ENCODE measurements around the gene PCBD2. TPM values are rescaled to one million over a fixed set of nuclear protein-coding genes. Genes with fewer than 3 reads are reported as not detected.

PCBD2 gene
- total RNA-seq, 2 donors from 2014 or later, result 10.5 to 15.7 TPM

DNA sequence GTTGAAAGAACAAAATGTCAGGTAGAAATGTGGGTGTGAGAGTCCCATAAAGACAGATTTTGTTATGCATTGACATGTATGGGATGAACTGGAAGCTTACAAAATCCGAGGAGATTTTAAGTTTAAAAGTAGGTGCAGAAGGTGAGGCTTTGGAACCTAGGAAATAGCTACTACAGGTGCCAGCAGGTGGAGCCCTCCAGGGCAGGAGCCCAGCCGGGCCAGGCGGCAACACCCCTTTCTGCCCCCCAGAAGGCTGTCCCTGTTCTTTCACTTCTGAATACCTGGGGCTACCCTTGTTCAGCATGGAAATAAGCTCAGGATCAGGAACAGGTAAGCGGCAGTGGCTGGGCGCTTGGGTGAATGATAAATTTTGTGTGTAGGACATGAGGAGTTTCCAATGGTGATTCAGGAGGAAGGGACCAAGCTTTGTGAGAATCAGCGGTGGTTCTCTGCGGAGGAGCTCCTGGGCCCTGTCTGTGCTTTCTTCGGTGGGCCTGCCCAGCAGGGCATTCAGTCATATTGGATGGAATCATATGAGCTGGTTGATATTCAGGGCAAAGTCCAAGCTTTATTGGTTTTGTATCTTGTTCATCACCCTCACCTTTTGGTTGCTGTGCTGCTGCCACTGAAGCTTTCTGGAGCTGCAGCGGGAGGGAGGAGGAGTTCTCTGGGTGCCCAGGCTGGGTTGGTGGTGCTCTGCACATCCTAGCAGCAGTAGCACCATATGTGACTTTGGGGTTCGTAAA, 12.3 kb downstream of the PCBD2 start:
- no peak for DNase-seq (ENCODE audit: low spot score)

DNA sequence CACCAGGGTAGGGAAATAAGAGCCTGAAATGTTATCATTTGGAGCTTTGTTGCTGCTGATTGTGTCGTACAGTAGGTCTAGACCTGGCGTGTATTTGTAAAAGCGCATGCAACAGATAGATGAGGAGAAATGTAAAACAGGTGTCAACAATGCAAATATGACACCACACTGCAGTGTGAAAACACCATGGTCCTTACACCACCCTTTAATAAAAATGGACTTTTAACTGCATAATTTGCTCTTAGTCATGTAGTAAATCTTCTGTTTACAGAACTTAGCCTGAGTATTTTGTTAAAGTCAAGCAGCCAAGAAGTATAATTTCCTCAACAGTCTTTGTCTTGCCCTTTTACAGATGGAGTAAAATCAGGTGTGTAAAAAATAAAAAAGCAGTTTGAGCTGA, 13.9 kb downstream of the PCBD2 start:
- no peak for ATAC-seq
- DNase-seq (ENCODE audit: low spot score), result no peak
- Mint-ChIP-seq H3K27me3 (no peaks in the 10 kb centered on the region), H3K27ac (no peak overlapping the region), H3K4me3 (no peak overlapping the region), H3K9me3 (no peaks in the 10 kb centered on the region), H3K36me3 (no peaks in the 10 kb centered on the region), H3K4me1 (ENCODE audit: low read depth in 2 of 2) (peaks cover 6 to 7% of the 10 kb centered on the region in 2 donors)

More for the DNA sequence above, 12.3 kb downstream of the PCBD2 start:
- H3K4me3 Mint-ChIP-seq, result no peak overlapping the region
- H3K27ac Mint-ChIP-seq, result no peak overlapping the region
- ATAC-seq, result no peak
- no peaks in the 10 kb centered on the region for H3K9me3 Mint-ChIP-seq
- H3K4me1 Mint-ChIP-seq (ENCODE audit: low read depth in 2 of 2), result peaks cover 6 to 7% of the 10 kb centered on the region in 2 donors
- no peaks in the 10 kb centered on the region for H3K27me3 Mint-ChIP-seq
- H3K36me3 Mint-ChIP-seq, result no peaks in the 10 kb centered on the region

DNA sequence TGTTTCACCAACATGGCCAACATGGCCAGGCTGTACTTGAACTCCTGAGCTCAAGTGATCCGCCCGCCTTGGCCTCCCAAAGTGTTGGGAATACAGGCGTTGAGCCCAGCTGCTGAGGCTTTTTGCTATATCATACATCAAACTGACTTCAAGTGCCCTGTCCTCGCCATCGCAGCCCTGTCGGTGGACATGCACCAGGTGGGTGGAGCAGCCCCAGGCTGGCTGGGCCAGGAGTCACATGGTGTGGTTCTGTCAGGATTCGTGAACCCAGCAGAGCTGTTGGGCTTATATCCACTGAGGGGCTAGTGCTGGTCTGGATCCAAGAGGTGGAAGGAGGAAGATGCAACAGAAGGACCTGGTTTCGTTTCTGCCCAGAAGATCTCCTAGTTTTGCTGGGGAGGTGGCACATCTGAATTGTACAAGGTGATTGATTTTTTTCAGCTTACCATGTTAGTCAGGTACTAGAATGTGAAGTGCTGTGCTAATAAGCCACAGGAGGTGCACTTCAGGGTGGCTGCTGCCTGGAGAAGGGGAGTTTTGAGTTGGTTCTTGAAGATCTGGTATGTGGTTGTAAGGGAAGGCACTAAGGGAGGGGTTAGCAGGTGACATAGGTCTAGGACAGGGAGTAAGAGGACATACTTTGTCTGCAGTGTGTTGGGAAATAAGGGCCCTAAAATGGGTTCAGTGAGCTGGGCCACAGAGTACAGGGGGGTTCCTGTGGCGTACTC, 16.1 kb downstream of the PCBD2 start:
- DNase-seq (ENCODE audit: low spot score) (no peak), ATAC-seq (no peak)
- Mint-ChIP-seq H3K4me1 (ENCODE audit: low read depth in 2 of 2) (peaks cover 6 to 7% of the 10 kb centered on the region in 2 donors), H3K36me3 (no peaks in the 10 kb centered on the region), H3K27ac (peak overlapping the region in 1 of 2 donors; percentile 14), H3K27me3 (no peaks in the 10 kb centered on the region), H3K9me3 (no peaks in the 10 kb centered on the region), H3K4me3 (no peak overlapping the region)

DNA sequence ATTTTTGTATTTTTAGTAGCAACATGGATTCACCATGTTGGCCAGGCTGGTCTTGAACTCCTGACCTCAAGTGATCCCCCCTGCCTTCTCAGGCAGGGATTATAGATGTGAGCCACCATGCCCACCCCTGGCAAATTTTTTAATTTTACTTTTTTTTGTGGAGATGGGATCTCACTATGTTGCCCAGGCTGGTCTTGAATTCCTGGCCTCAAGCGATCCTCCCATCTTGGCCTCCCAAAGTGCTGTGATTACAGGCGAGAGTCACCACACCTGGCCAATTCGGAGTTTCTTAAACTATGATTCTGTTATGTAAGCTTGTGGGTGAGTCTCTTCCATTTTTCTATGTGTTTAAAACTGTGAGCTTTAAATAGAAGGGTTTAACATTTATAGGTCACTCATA, 27.6 kb downstream of the PCBD2 start:
- ATAC-seq (no peak), DNase-seq (ENCODE audit: low spot score) (no peak)
- no peaks in the 10 kb centered on the region for H3K4me1 Mint-ChIP-seq (ENCODE audit: low read depth in 2 of 2)
- H3K4me3 Mint-ChIP-seq, result no peak overlapping the region
- H3K9me3 Mint-ChIP-seq, result no peaks in the 10 kb centered on the region
- H3K36me3 Mint-ChIP-seq, result peaks cover 6% of the 10 kb centered on the region
- H3K27ac Mint-ChIP-seq, result no peak overlapping the region
- H3K27me3 Mint-ChIP-seq, result no peaks in the 10 kb centered on the region

DNA sequence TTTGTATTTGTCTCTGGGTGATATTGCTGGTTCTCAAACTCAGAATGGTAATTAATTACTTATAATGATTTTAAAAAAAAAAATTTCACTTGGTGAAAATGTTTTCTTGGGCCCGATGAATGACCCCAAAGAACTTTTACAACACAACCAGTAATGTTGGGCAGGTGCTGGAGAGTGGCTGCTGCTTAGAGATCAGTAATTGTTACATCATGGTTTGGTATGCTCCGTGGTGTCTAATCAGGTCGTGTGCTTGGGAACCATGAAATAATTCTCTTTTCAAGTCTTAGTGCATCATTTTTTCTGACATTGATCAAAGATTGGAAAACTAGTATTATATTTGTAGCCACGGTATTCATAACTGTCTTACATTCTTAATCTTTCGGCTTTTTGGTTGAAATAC, 29.3 kb downstream of the PCBD2 start:
- Mint-ChIP-seq H3K27me3 (no peaks in the 10 kb centered on the region), H3K27ac (no peak overlapping the region), H3K9me3 (no peaks in the 10 kb centered on the region), H3K4me3 (no peak overlapping the region), H3K4me1 (ENCODE audit: low read depth in 2 of 2) (no peaks in the 10 kb centered on the region), H3K36me3 (no peaks in the 10 kb centered on the region)
- DNase-seq (ENCODE audit: low spot score), result no peak
- no peak for ATAC-seq

- H3K4me3 Mint-ChIP-seq, result no peak overlapping the region
- H3K27ac Mint-ChIP-seq, result no peak overlapping the region
- ATAC-seq (no peak), DNase-seq (ENCODE audit: low spot score) (no peak)
- H3K9me3 Mint-ChIP-seq, result no peaks in the 10 kb centered on the region
- no peaks in the 10 kb centered on the region for H3K36me3 Mint-ChIP-seq
- H3K27me3 Mint-ChIP-seq, result no peaks in the 10 kb centered on the region
- H3K4me1 Mint-ChIP-seq (ENCODE audit: low read depth in 2 of 2), result no peaks in the 10 kb centered on the region
Measured at GRCh38 chr5:134935711-134936602, 31.0 kb downstream of the PCBD2 start.

GRCh38 chr5:134937526-134937925, 32.6 kb downstream of the PCBD2 start:
- no peaks in the 10 kb centered on the region for H3K9me3 Mint-ChIP-seq
- ATAC-seq (no peak), DNase-seq (ENCODE audit: low spot score) (no peak)
- no peaks in the 10 kb centered on the region for H3K4me1 Mint-ChIP-seq (ENCODE audit: low read depth in 2 of 2)
- no peaks in the 10 kb centered on the region for H3K36me3 Mint-ChIP-seq
- H3K27me3 Mint-ChIP-seq, result no peaks in the 10 kb centered on the region
- H3K4me3 Mint-ChIP-seq, result no peak overlapping the region
- no peak overlapping the region for H3K27ac Mint-ChIP-seq

DNA sequence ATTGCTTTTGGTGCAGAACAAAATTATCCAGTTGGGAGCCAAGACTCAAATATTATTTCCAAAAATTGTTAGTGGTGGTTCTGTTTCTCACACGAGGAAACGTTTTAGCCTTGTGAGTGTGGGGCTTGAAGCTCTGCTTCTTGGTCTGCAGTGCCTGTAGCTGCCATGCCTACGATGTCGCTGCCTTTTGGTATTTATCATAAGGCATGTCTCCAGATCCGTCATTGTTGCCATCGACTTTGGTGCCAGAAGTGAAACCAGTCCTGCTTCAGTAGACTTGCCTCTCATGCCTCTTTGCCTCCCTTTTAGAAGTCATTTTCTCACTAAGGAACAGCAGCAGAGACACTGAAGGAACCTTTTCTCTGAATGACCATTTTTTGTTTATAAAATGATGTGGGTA, 33.1 kb downstream of the PCBD2 start:
- H3K36me3 Mint-ChIP-seq, result no peaks in the 10 kb centered on the region
- no peaks in the 10 kb centered on the region for H3K27me3 Mint-ChIP-seq
- DNase-seq (ENCODE audit: low spot score) (no peak), ATAC-seq (no peak)
- no peaks in the 10 kb centered on the region for H3K9me3 Mint-ChIP-seq
- no peak overlapping the region for H3K4me3 Mint-ChIP-seq
- no peak overlapping the region for H3K27ac Mint-ChIP-seq
- no peaks in the 10 kb centered on the region for H3K4me1 Mint-ChIP-seq (ENCODE audit: low read depth in 2 of 2)

DNA sequence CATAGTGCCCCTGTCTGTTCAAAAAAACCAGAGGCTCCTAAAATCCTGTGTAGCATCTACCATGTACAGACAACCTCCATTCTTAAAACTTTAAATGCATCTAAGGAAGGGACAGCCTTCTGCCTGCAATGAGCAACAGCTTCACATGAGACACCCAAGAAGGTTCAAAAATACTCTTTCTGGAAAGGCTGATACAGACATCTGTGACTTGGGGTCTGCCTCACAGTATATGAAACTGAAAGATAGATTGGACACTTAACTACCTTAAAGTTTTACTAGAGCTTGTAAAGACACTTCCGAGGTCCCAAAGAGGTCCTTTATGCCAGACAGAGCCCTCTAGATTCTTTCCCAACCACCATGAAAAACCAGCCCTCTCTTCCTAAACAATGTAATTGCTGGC, 34.6 kb downstream of the PCBD2 start:
- Mint-ChIP-seq H3K9me3 (no peaks in the 10 kb centered on the region), H3K27me3 (no peaks in the 10 kb centered on the region), H3K27ac (no peak overlapping the region), H3K4me3 (no peak overlapping the region), H3K4me1 (ENCODE audit: low read depth in 2 of 2) (no peaks in the 10 kb centered on the region), H3K36me3 (no peaks in the 10 kb centered on the region)
- no peak for DNase-seq (ENCODE audit: low spot score)
- no peak for ATAC-seq

DNA sequence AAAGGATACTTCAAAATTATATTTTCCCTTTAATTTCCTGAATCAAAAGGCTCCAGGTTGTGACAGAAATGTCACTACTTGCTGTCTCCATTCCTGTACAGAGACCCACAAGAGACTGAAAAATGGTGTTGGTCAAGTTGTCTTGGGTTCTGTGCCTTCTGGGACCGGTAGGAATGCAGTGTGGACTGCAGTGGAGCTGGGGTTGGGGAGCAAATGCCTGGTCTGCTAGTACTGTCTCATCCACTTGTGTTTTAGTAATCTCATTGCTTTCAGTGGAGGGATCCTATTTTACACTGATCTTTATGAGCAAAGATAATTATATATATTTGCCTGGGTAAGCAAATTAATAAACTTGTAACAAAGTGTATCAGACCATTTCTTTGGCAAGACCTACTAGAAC, 38.6 kb downstream of the PCBD2 start:
- H3K9me3 Mint-ChIP-seq, result no peaks in the 10 kb centered on the region
- ATAC-seq, result no peak
- no peaks in the 10 kb centered on the region for H3K36me3 Mint-ChIP-seq
- H3K4me1 Mint-ChIP-seq (ENCODE audit: low read depth in 2 of 2), result no peaks in the 10 kb centered on the region
- H3K27me3 Mint-ChIP-seq, result no peaks in the 10 kb centered on the region
- no peak overlapping the region for H3K27ac Mint-ChIP-seq
- DNase-seq (ENCODE audit: low spot score), result no peak
- no peak overlapping the region for H3K4me3 Mint-ChIP-seq

DNA sequence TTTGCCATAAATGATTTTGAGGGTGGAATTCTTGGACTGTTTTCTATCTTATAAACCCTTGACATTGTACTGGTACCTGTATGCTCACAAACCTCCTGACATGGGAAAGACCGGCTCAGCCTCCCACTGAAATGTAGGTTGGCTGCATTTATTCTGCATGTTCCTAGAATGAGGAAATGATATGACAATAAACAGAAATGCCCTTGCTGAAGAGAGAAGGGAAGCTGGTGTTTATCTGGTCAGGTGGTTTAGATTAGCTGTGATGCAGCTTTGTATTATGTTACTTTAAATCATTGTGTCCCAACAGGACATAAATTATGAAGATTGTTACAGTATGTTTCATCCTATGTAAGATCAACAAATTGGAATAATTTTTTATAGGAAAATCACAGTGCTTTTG, 39.7 kb downstream of the PCBD2 start:
- no peak for DNase-seq (ENCODE audit: low spot score)
- no peak overlapping the region for H3K4me3 Mint-ChIP-seq
- H3K27me3 Mint-ChIP-seq, result no peaks in the 10 kb centered on the region
- no peak overlapping the region for H3K27ac Mint-ChIP-seq
- no peaks in the 10 kb centered on the region for H3K9me3 Mint-ChIP-seq
- ATAC-seq, result no peak
- H3K36me3 Mint-ChIP-seq, result no peaks in the 10 kb centered on the region
- H3K4me1 Mint-ChIP-seq (ENCODE audit: low read depth in 2 of 2), result no peaks in the 10 kb centered on the region

DNA sequence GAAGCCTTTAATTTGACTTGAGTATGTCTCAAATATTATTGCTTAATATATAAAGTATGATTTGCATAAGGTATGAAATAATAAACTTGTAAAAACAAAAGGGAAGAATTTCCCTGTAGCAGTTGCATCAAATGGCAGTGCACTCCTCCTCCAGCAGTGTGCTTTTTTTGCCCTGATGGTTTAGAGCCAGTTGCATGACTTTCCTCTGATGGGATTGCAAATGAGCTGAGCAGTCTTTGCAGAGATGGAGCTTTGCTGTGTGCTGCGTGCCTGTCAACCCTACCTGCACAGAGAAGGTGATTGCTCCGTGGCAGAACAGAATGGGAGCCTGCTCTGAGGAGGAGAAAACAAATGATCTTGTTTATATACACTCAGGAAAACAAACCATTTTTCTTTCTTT, 40.1 kb downstream of the PCBD2 start:
- DNase-seq (ENCODE audit: low spot score), result no peak
- ATAC-seq, result no peak
- H3K27ac Mint-ChIP-seq, result no peak overlapping the region
- H3K4me3 Mint-ChIP-seq, result no peak overlapping the region
- H3K27me3 Mint-ChIP-seq, result no peaks in the 10 kb centered on the region
- no peaks in the 10 kb centered on the region for H3K36me3 Mint-ChIP-seq
- H3K4me1 Mint-ChIP-seq (ENCODE audit: low read depth in 2 of 2), result no peaks in the 10 kb centered on the region
- H3K9me3 Mint-ChIP-seq, result no peaks in the 10 kb centered on the region

GRCh38 chr5:134948911-134949310, 44.0 kb downstream of the PCBD2 start:
- Mint-ChIP-seq H3K4me3 (no peak overlapping the region), H3K36me3 (no peaks in the 10 kb centered on the region), H3K27me3 (no peaks in the 10 kb centered on the region), H3K27ac (no peak overlapping the region), H3K9me3 (no peaks in the 10 kb centered on the region), H3K4me1 (ENCODE audit: low read depth in 2 of 2) (no peaks in the 10 kb centered on the region)
- ATAC-seq (no peak), DNase-seq (ENCODE audit: low spot score) (no peak)

DNA sequence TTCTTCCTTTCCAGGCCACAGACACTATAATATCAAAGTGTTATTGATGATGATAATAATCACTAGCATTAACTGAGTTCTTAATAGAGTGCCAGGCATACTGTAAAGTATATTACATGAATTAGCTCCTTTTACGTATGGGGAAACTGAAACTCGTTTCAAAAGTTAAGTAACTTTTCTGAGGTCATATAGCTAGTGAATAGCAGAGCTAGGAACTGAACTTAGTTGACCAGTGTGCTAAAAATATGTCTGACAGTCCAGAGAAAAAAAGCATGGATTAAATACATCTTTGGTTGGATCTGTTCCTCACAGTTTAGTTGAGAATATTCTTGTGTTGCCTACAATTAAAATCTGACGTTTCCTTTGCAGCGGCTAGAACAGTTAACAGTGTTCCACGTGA, 44.4 kb downstream of the PCBD2 start:
- H3K27me3 Mint-ChIP-seq, result no peaks in the 10 kb centered on the region
- H3K36me3 Mint-ChIP-seq, result peaks cover 4% of the 10 kb centered on the region
- no peak for DNase-seq (ENCODE audit: low spot score)
- H3K4me3 Mint-ChIP-seq, result no peak overlapping the region
- no peaks in the 10 kb centered on the region for H3K9me3 Mint-ChIP-seq
- no peak overlapping the region for H3K27ac Mint-ChIP-seq
- no peaks in the 10 kb centered on the region for H3K4me1 Mint-ChIP-seq (ENCODE audit: low read depth in 2 of 2)
- no peak for ATAC-seq

Data from natural killer cell treated with Interleukin-12 subunit alpha and Interleukin-12 subunit beta and Interleukin-15 and Interleukin-18, amount 100 ng/mL, for 72 hours (primary cell).